ENCODE data around the gene ZNF438.

- no peak for TF ChIP-seq CTCF (IDR thresholded peaks at IDR 0.05)
- no peak for TF ChIP-seq POLR2A (IDR thresholded peaks at IDR 0.05)
Measured at GRCh38 chr10:30798646-30799185, 232.9 kb downstream of the ZNF438 start.

All from Peyer's patch (tissue), 4 donors.